ENCODE measurements around the gene CDRT4.
A peak's percentile ranks its signal among the peaks of the same experiment; 100 is the strongest.

Gene CDRT4

DNA sequence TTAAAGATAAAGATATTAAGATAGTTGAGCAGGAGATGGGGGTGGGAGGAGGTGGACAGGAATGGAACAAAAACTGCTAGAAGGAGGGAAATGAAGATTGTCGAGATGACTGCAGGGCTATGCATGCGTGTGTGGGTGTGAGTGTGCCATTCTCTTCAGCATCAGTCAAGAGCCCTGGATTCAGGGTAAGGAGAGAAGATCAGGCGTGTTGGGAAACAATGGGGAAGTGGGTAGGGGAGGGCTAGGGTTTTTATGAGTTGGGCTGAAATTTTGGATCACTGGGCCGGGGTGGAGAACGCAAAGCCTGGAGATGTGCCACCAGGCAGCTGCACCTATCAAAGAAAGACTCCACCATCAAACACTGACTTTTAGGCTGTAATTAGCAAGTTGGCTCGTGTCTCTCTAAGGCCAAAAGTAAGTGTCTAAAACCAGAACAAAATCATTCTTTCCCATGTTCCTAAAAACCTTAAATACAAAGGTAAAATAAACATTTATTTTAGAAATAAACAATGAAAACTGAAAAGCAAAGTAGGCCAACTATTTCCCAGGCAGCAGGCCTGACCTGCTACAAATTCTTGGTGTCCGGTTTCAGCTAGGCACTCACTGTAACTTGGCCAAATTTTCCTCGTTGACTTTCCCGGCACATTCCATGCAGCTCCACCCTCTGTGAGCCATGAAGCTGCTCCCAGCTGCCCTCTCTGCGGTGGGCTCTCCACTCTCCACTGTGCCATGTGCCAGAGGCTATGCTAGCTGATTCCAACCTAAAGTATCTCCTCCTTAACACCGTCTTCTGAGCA, 4.2 kb downstream of the CDRT4 start:
- TF ChIP-seq, protein P1, sequence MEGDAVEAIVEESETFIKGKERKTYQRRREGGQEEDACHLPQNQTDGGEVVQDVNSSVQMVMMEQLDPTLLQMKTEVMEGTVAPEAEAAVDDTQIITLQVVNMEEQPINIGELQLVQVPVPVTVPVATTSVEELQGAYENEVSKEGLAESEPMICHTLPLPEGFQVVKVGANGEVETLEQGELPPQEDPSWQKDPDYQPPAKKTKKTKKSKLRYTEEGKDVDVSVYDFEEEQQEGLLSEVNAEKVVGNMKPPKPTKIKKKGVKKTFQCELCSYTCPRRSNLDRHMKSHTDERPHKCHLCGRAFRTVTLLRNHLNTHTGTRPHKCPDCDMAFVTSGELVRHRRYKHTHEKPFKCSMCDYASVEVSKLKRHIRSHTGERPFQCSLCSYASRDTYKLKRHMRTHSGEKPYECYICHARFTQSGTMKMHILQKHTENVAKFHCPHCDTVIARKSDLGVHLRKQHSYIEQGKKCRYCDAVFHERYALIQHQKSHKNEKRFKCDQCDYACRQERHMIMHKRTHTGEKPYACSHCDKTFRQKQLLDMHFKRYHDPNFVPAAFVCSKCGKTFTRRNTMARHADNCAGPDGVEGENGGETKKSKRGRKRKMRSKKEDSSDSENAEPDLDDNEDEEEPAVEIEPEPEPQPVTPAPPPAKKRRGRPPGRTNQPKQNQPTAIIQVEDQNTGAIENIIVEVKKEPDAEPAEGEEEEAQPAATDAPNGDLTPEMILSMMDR (IDR thresholded peaks at IDR 0.05; ENCODE audit: insufficient read depth, low read length, missing control alignments) = no peak
- H3K4me3 ChIP-seq (ENCODE audit: low read depth, low read length) = no peak overlapping the region
- no peak for DNase-seq (ENCODE audit: low read depth, low spot score)
- ChIA-PET CTCF (interaction anchor here (0.6 to 2.6 kb wide), 6 partner anchors 37 to 842 kb away, joined by 3 to 17 read pairs (median 5); no protein-coding TSS in a partner anchor), POLR2A (interaction anchor here (0.7 kb wide), 1 partner anchor 201 kb away, joined by 3 read pairs; no protein-coding TSS in a partner anchor)

DNA sequence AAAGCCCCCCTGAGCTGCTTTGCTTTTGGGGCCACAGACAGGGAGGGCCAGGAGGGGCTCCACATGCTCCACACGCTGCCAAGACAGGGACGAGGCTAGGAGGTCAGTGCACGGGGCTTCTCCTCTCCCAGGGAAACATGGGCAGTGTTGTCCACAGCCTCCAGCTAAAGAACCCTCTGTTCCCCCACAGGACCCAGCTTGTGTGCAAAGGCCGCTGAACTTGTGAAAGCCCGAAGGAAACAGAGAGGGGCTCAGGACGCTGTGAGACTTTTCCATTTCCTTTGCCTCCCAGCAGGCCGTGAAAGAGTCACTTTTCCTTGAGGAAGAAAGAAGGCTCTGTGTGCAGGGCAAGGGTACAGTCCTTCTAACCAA, 9.7 kb downstream of the CDRT4 start:
- ChIA-PET POLR2A (interaction anchor here (1.0 to 1.4 kb wide), 4 partner anchors 45 to 195 kb away, joined by 3 to 4 read pairs (median 3); no protein-coding TSS in a partner anchor), CTCF (interaction anchor here (0.8 to 4.6 kb wide), 11 partner anchors 8 to 200 kb away, joined by 3 to 35 read pairs (median 5); partner anchors contain the start of gene TEKT3)
- TF ChIP-seq, protein P1 (IDR thresholded peaks at IDR 0.05; ENCODE audit: insufficient read depth, low read length, missing control alignments) = no peak
- peak overlapping the region; percentile 31; the same call in 1 of the 2 replicates for H3K4me3 ChIP-seq (ENCODE audit: low read depth, low read length)
- no peak for DNase-seq (ENCODE audit: low read depth, low spot score)

DNA sequence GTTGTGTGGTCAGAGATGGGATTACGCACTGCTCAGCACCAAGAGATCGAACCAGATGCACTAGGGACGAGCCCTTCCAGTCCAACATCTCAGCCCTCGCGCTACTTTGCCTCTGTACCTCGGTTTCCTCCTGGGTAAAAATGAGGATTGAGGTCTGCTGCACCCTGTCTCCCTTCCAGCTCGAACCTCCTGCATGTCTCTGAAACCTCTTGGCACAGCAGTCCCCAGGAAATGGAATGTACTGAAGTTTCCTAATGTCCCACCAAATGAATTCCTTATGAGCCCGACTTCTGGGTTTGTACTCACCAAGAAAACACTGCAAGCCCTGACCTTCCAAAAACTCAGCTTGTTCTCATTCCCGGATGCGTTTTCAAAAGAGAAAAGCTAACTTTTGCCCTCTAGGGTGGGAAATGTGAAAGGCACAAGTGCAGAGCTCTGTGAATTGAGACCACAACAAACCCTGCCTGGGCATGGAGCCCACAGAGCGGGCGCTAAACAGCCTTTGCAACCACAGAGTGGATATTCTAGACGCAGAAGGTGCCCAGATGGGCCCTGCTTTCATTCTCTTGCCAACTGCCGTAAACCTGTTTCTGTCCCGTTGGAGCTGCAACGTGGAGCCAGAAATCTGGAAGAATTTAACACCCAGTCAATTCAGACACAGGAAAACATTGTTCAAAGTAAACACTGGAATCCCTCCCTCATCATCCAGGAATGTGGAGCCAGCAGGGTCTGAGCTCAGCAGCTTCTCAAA, 10.3 kb downstream of the CDRT4 start:
- CTCF ChIA-PET = interaction anchor here (0.6 to 4.6 kb wide), 14 partner anchors 9 to 199 kb away, joined by 3 to 35 read pairs (median 4); partner anchors contain the start of gene TEKT3
- H3K4me3 ChIP-seq (ENCODE audit: low read depth, low read length) = peak overlapping the region; percentile 31
- peak; percentile 52 for DNase-seq (ENCODE audit: low read depth, low spot score)
- TF ChIP-seq, protein P1 (IDR thresholded peaks at IDR 0.05; ENCODE audit: insufficient read depth, low read length, missing control alignments) = peak; percentile 54
- POLR2A ChIA-PET = interaction anchor here (1.0 to 1.4 kb wide), 4 partner anchors 46 to 194 kb away, joined by 3 to 4 read pairs (median 3); no protein-coding TSS in a partner anchor

DNA sequence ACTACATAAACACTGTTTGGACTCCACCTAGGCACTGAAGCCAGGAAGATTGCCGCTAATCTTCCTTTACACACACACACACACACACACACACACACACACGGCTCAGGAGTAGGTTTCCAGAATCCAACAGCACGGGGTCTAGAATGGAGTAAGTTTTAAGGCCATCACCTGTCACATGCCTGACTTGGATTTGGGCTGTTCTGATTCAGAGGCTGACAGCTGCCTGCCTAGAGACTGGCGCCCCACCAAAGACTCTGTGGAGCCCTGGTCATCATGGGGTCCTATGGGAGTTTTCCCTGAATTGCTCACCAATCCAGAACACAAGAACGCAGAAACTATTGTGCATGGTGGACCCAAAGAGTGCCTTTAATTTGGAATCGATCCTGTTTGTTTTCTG, 10.9 kb downstream of the CDRT4 start:
- no peak for DNase-seq (ENCODE audit: low read depth, low spot score)
- peak overlapping the region; percentile 31; the same call in 1 of the 2 replicates for H3K4me3 ChIP-seq (ENCODE audit: low read depth, low read length)
- ChIA-PET POLR2A (interaction anchor here (1.3 to 1.4 kb wide), 2 partner anchors 46 to 47 kb away, joined by 3 to 4 read pairs; no protein-coding TSS in a partner anchor), CTCF (interaction anchor here (0.6 to 4.6 kb wide), 11 partner anchors 12 to 199 kb away, joined by 3 to 35 read pairs (median 5); partner anchors contain the start of gene TEKT3)
- TF ChIP-seq, protein P1 (IDR thresholded peaks at IDR 0.05; ENCODE audit: insufficient read depth, low read length, missing control alignments) = no peak

DNA sequence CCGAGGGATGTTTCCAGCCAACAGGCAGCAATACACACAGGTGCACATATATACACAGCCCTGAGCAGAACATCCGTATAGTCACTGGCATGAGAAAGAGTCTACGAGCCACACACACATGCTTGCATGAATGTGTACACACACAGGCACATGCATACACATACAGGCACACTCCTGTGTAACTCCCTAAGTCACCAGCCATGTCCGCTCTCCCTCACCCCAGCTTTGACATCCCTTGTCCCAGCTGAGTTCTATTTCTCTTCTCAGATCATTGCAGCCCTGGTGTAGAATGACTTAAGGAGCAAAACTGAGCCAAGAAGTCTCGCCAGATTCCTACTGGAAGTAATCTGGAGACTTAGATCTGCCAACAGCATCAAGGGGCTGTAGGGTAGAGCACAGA, 13.1 kb downstream of the CDRT4 start:
- TF ChIP-seq, protein P1 (IDR thresholded peaks at IDR 0.05; ENCODE audit: insufficient read depth, low read length, missing control alignments) = no peak
- DNase-seq (ENCODE audit: low read depth, low spot score) = no peak
- H3K4me3 ChIP-seq (ENCODE audit: low read depth, low read length) = no peak overlapping the region
- ChIA-PET POLR2A (no interaction called here), CTCF (interaction anchor here (0.8 to 4.6 kb wide), 5 partner anchors 10 to 196 kb away, joined by 3 to 35 read pairs (median 4); no protein-coding TSS in a partner anchor)

All from AG04449 (cell line).